Neural cell (in vitro differentiated cells): ENCODE data around the gene NEK5. TPM values are rescaled to one million over a fixed set of nuclear protein-coding genes. Genes with fewer than 3 reads are reported as not detected.

Experiments
- H2AFZ ChIP-seq: fragments of 200-600, 300-800 bp; sonication (generic), shearing (Covaris generic); 2 replicates; pipeline ENCODE4 v1.6.0; 2014; ENCODE audit warnings: low read depth, mild to moderate bottlenecking, antibody characterized with exemption, low read length, moderate library complexity
- H3F3A ChIP-seq: fragments of 200-600 bp; shearing (Covaris generic); 2 replicates; pipeline ENCODE4 v1.6.1; 2016; ENCODE audit warnings: mild to moderate bottlenecking, moderate library complexity, mixed read lengths, antibody characterized with exemption, low read length; ENCODE audit not compliant: insufficient read depth, poor library complexity, severe bottlenecking
- H3K27ac ChIP-seq: fragments of 200-600, 300-800 bp; sonication (generic), shearing (Covaris generic); 2 replicates; pipeline ENCODE4 v1.5.1; 2014; ENCODE audit warnings: mild to moderate bottlenecking, low read length, moderate library complexity
- H3K27me3 ChIP-seq: fragments of 300-800, 200-600 bp; sonication (generic), shearing (Covaris generic); 2 replicates; pipeline ENCODE4 v1.6.0; 2014; ENCODE audit warnings: mild to moderate bottlenecking, low read depth, low read length, moderate library complexity; ENCODE audit not compliant: insufficient read depth
- H3K36me3 ChIP-seq: fragments of 300-800, 200-600 bp; sonication (generic), shearing (Covaris generic); 2 replicates; pipeline ENCODE4 v1.5.1; 2014; ENCODE audit warnings: mild to moderate bottlenecking, antibody characterized with exemption, low read length, moderate library complexity; ENCODE audit not compliant: insufficient read depth
- H3K4me2 ChIP-seq: fragments of 300-800, 200-600 bp; sonication (generic), shearing (Covaris generic); 2 replicates; pipeline ENCODE4 v1.6.0; 2014; ENCODE audit warnings: mild to moderate bottlenecking, low read length
- H3K4me3 ChIP-seq: fragments of 300-800, 200-600 bp; sonication (generic), shearing (Covaris generic); 2 replicates; pipeline ENCODE4 v1.5.1; 2014; ENCODE audit warnings: mild to moderate bottlenecking, low read length, moderate library complexity
- H3K79me2 ChIP-seq: fragments of 200-600 bp; shearing (Covaris generic); replicated peaks from 2 replicates; pipeline ENCODE4 v1.6.0; 2014; ENCODE audit warnings: mild to moderate bottlenecking, low read length, moderate library complexity; ENCODE audit not compliant: insufficient read depth
- H3K9ac ChIP-seq: fragments of 300-800, 200-600 bp; sonication (generic), shearing (Covaris generic); 2 replicates; pipeline ENCODE4 v1.6.1; 2016; ENCODE audit warnings: mild to moderate bottlenecking, low read length, mixed read lengths
- H3K9me2 ChIP-seq: fragments of 200-600 bp; shearing (Covaris generic); 2 replicates; pipeline ENCODE4 v1.6.1; 2016; ENCODE audit warnings: mild to moderate bottlenecking, low read length, mixed read lengths; ENCODE audit not compliant: insufficient read depth
- H3K9me3 ChIP-seq: fragments of 200-600, 300-800 bp; sonication (generic), shearing (Covaris generic); 2 replicates; pipeline ENCODE4 v1.6.1; 2016; ENCODE audit warnings: mild to moderate bottlenecking, mixed run types, low read length, moderate library complexity, mixed read lengths
- H4K20me1 ChIP-seq: fragments of 200-600 bp; shearing (Covaris generic); 2 replicates; pipeline ENCODE4 v1.6.1; 2016; ENCODE audit warnings: mild to moderate bottlenecking, mixed run types; ENCODE audit not compliant: insufficient read depth
- CTCF ChIP-seq: fragments of 450-650 bp; IDR thresholded peaks from 2 replicates; pipeline ENCODE4 v1.5.1; 2014; ENCODE audit warnings: antibody characterized with exemption, mild to moderate bottlenecking, moderate library complexity; ENCODE audit not compliant: poor library complexity, severe bottlenecking
- EP300 ChIP-seq: fragments of 450-650 bp; conservative IDR thresholded peaks from 2 replicates; pipeline ENCODE4 v1.6.1; 2014; ENCODE audit warnings: antibody characterized with exemption, mild to moderate bottlenecking, moderate library complexity; ENCODE audit not compliant: poor library complexity, severe bottlenecking
- EZH2 ChIP-seq: fragments of 200-600, 300-800 bp; shearing (Covaris generic), sonication (generic); IDR thresholded peaks from 2 replicates; pipeline ENCODE4 v1.6.1; 2014; ENCODE audit warnings: antibody characterized with exemption, low read length, borderline replicate concordance, mild to moderate bottlenecking; ENCODE audit not compliant: insufficient read depth, poor library complexity, severe bottlenecking
- MXI1 ChIP-seq: fragments of 450-650 bp; conservative IDR thresholded peaks from 2 replicates; pipeline ENCODE4 v1.6.1; 2014; ENCODE audit warnings: antibody characterized with exemption, mild to moderate bottlenecking; ENCODE audit not compliant: poor library complexity, severe bottlenecking
- POLR2AphosphoS5 ChIP-seq: IDR thresholded peaks from 2 replicates; pipeline ENCODE4 v1.6.1; 2012
- RAD21 ChIP-seq: fragments of 450-650 bp; conservative IDR thresholded peaks from 2 replicates; pipeline ENCODE4 v1.6.1; 2014; ENCODE audit warnings: antibody characterized with exemption, mild to moderate bottlenecking, moderate library complexity
- REST ChIP-seq: IDR thresholded peaks from 2 replicates; pipeline ENCODE4 v1.6.1; 2012; ENCODE audit warnings: borderline replicate concordance
- SMC3 ChIP-seq: fragments of 450-650 bp; conservative IDR thresholded peaks from 2 replicates; pipeline ENCODE4 v1.6.1; 2014; ENCODE audit warnings: antibody characterized with exemption, mild to moderate bottlenecking, moderate library complexity; ENCODE audit not compliant: poor library complexity
- TAF1 ChIP-seq: IDR thresholded peaks from 2 replicates; pipeline ENCODE4 v1.6.1; 2012; ENCODE audit warnings: low read depth
- polyA plus RNA-seq: library from polyadenylated mRNA; depleted of rRNA; stranded (reverse); fragments of >200 nt; gene quantifications from 2 replicates; pipeline ENCODE4 v1.2.3, GENCODE V29; 2014

Gene NEK5
- polyA plus RNA-seq, 1 donor from 2014 or later = 0.43 TPM

- TF ChIP-seq POLR2AphosphoS5 (no peak), TAF1 (no peak), SMC3 (no peak), MXI1 (no peak), CTCF (no peak), REST (no peak), RAD21 (no peak), EZH2 (no peak), EP300 (no peak)
- Histone ChIP-seq H3K4me2 (no peak overlapping the region), H3K27ac (no peak overlapping the region), H3K27me3 (no peaks in the 10 kb centered on the region), H2AFZ (no peak overlapping the region), H4K20me1 (no peaks in the 10 kb centered on the region), H3K79me2 (no peaks in the 10 kb centered on the region), H3K9me2 (no peaks in the 10 kb centered on the region), H3K4me3 (no peak overlapping the region), H3F3A (no peaks in the 10 kb centered on the region), H3K9ac (no peak overlapping the region), H3K36me3 (no peaks in the 10 kb centered on the region), H3K9me3 (peaks cover 4% of the 10 kb centered on the region)
Observed at GRCh38 chr13:52025475-52026245, 103.2 kb downstream of the NEK5 start.

- TF ChIP-seq MXI1 (no peak), EP300 (no peak), SMC3 (no peak), CTCF (no peak), REST (no peak), TAF1 (no peak), RAD21 (no peak), EZH2 (no peak), POLR2AphosphoS5 (no peak)
- H3F3A ChIP-seq = no peaks in the 10 kb centered on the region
- no peak within 1 kb of the TSS for H3K4me2 ChIP-seq
- no peaks in the 10 kb centered on the region for H3K36me3 ChIP-seq
- H2AFZ ChIP-seq = no peak within 1 kb of the TSS
- no peaks in the 10 kb centered on the region for H4K20me1 ChIP-seq
- no peaks in the 10 kb centered on the region for H3K27me3 ChIP-seq
- H3K79me2 ChIP-seq = no peaks in the 10 kb centered on the region
- H3K4me3 ChIP-seq = no peak within 1 kb of the TSS
- peaks cover 4% of the 10 kb centered on the region for H3K9me3 ChIP-seq
- no peak within 1 kb of the TSS for H3K27ac ChIP-seq
- H3K9me2 ChIP-seq = no peaks in the 10 kb centered on the region
- no peak within 1 kb of the TSS for H3K9ac ChIP-seq
Observed at GRCh38 chr13:52024481-52024880, 104.4 kb downstream of the NEK5 start, which contains the start of gene UTP14C. UTP14C (plus strand) TSS chr13:52024691; CDS start chr13:52028805, 4,114 bp downstream.
